Transverse colon (tissue), 4 donors: ENCODE measurements around the gene OR10H4. TPM values are rescaled to one million over a fixed set of nuclear protein-coding genes. Genes with fewer than 3 reads are reported as not detected.

Experiments
- DNase-seq: peaks from one replicate; pipeline ENCODE4 v3.0.0-alpha.2; 2019
- H3K27ac ChIP-seq, 4 donors: fragments of 200-600 bp; sonication (generic); 2 replicates each; pipeline ENCODE4 v1.5.1; 2016 to 2018; ENCODE audit warnings: inconsistent platforms in 4 of 4
- H3K27me3 ChIP-seq: fragments of 200-600 bp; sonication (generic); 2 replicates; pipeline ENCODE4 v1.5.1; 2017; ENCODE audit warnings: inconsistent platforms
- H3K36me3 ChIP-seq, 4 donors: fragments of 200-600 bp; sonication (generic); 2 replicates each; pipeline ENCODE4 v1.5.1; 2017 to 2019; ENCODE audit warnings: inconsistent platforms in 4 of 4
- H3K4me1 ChIP-seq, 4 donors: fragments of 200-600 bp; sonication (generic); 2 replicates each; pipeline ENCODE4 v1.5.1; 2017 to 2020; ENCODE audit warnings: inconsistent platforms in 4 of 4
- H3K4me3 ChIP-seq, 4 donors: fragments of 200-600 bp; sonication (generic); 1 replicate in 1 of 4; 2 replicates in 3 of 4; pipeline versions ENCODE4 v1.5.1 to v1.6.1; 2017 to 2019; ENCODE audit warnings: inconsistent platforms in 4 of 4
- H3K9me3 ChIP-seq, 2 donors: fragments of 200-600 bp; sonication (generic); 2 replicates each; pipeline ENCODE4 v1.5.1; 2017 to 2019; ENCODE audit warnings: inconsistent platforms in 2 of 2
- CTCF ChIP-seq, 5 experiments: fragments of 200-600 bp in 3 of 5; fragments of 450-650 bp in 2 of 5; sonication (generic) in 3 of 5; IDR thresholded peaks; 1 replicate in 2 of 5; 2 replicates in 3 of 5; pipeline ENCODE4 v1.5.1; 2016 to 2017; ENCODE audit warnings: antibody characterized with exemption in 5 of 5, inconsistent platforms in 3 of 5, mild to moderate bottlenecking in 2 of 5, moderate library complexity in 1 of 5
- EP300 ChIP-seq: sonication (generic); formaldehyde crosslinking; IDR thresholded peaks from one replicate; pipeline ENCODE4 v1.6.1; 2017; ENCODE audit warnings: antibody characterized with exemption, low read depth
- POLR2A ChIP-seq: fragments of 450-650 bp; IDR thresholded peaks from one replicate; pipeline ENCODE4 v1.6.1; 2016; ENCODE audit warnings: antibody characterized with exemption, mild to moderate bottlenecking, moderate library complexity
- POLR2AphosphoS5 ChIP-seq, 3 donors: sonication (generic); formaldehyde crosslinking; IDR thresholded peaks; one replicate each; pipeline ENCODE4 v1.6.1; 2016; ENCODE audit warnings: antibody characterized with exemption in 3 of 3
- WGBS, 2 donors: methylation state at CpG; one replicate each; pipeline ENCODE4 v1.1.5; 2018; ENCODE audit warnings: low coverage in 1 of 2; 5-methylcytosine and 5-hydroxymethylcytosine counted together
- in situ Hi-C, 4 donors: fragments of 200-750 bp; cut with MboI; loops; one replicate each; pipeline versions ENCODE4 v1.15.0 to v1.15.1; 2017; ENCODE audit warnings: low sequenced_read_pairs in 3 of 4, low pct_ligation_motif_present in 1 of 4, low pct_unique_long_range_greater_than_20kb in 1 of 4
- intact Hi-C: fragments of 100-400 bp; cut with DNase I; formaldehyde crosslinking; loops from one replicate; pipeline ENCODE4 v1.15.1; 2023; ENCODE audit warnings: low total_unique reads
- total RNA-seq, 4 donors: library from RNA; depleted of rRNA; stranded (reverse); fragments of >200 nt; gene quantifications; one replicate each; pipeline ENCODE4 v1.1.0, GENCODE V29; 2016

The OR10H4 gene
- total RNA-seq, 4 donors from 2014 or later = not detected

GRCh38 chr19:15915109-15915508 is 33.7 kb upstream of the OR10H4 start:
- intact Hi-C loops = no loop called here

GRCh38 chr19:15919243-15919642 is 29.6 kb upstream of the OR10H4 start:
- intact Hi-C loops = no loop called here
- Histone ChIP-seq H3K4me1 (peaks cover 0 to 15% (median 0%) of the 10 kb centered on the region in 4 donors), H3K27ac (no peak overlapping the region), H3K36me3 (peaks cover 0 to 9% (median 0%) of the 10 kb centered on the region in 4 donors), H3K27me3 (peaks cover 9% of the 10 kb centered on the region), H3K4me3 (no peak overlapping the region), H3K9me3 (peaks cover 8 to 11% of the 10 kb centered on the region in 2 donors)
- TF ChIP-seq POLR2A = no peak
- no peak for TF ChIP-seq EP300
- no peak for TF ChIP-seq CTCF (IDR thresholded peaks at IDR 0.05)
- TF ChIP-seq POLR2AphosphoS5 (IDR thresholded peaks at IDR 0.05) = no peak
- WGBS, 2 donors = 81 to 90% methylated on average over 4 of the region's 4 CpGs
- DNase-seq = no peak
- in situ Hi-C loops = no loop called here

More at GRCh38 chr19:15915109-15915508, 33.7 kb upstream of the OR10H4 start:
- H3K27ac ChIP-seq = no peak overlapping the region
- in situ Hi-C loops = no loop called here
- H3K27me3 ChIP-seq = peaks cover 38% of the 10 kb centered on the region
- TF ChIP-seq CTCF (IDR thresholded peaks at IDR 0.05) (no peak), EP300 (no peak), POLR2AphosphoS5 (IDR thresholded peaks at IDR 0.05) (no peak), POLR2A (no peak)
- 84 to 94% methylated on average over 2 of the region's 2 CpGs for WGBS, 2 donors
- H3K4me1 ChIP-seq = no peaks in the 10 kb centered on the region
- no peak overlapping the region for H3K4me3 ChIP-seq
- peaks cover 8 to 11% of the 10 kb centered on the region in 2 donors for H3K9me3 ChIP-seq
- DNase-seq = no peak
- peaks cover 0 to 9% (median 0%) of the 10 kb centered on the region in 4 donors for H3K36me3 ChIP-seq

GRCh38 chr19:15922021-15922420 is 26.8 kb upstream of the OR10H4 start:
- H3K4me1 ChIP-seq = peaks cover 0 to 25% (median 0%) of the 10 kb centered on the region in 4 donors
- in situ Hi-C loops (no loop called here), intact Hi-C loops (no loop called here)
- 60 to 86% methylated on average over 2 to 4 of the region's 4 CpGs for WGBS, 2 donors
- H3K27me3 ChIP-seq = no peaks in the 10 kb centered on the region
- no peak for TF ChIP-seq POLR2A
- no peak for TF ChIP-seq CTCF (IDR thresholded peaks at IDR 0.05)
- no peak for TF ChIP-seq EP300
- TF ChIP-seq POLR2AphosphoS5 (IDR thresholded peaks at IDR 0.05) = no peak
- no peak overlapping the region for H3K27ac ChIP-seq
- no peak for DNase-seq
- no peaks in the 10 kb centered on the region for H3K9me3 ChIP-seq
- H3K4me3 ChIP-seq = no peak overlapping the region
- no peaks in the 10 kb centered on the region for H3K36me3 ChIP-seq

- 47 to 76% methylated on average over 3 to 8 of the region's 8 CpGs for WGBS, 2 donors
- Histone ChIP-seq H3K36me3 (no peaks in the 10 kb centered on the region), H3K27ac (peak overlapping the region in 3 of 4 donors; percentile 36 to 61 (median 47)), H3K4me1 (peaks cover 0 to 28% (median 0%) of the 10 kb centered on the region in 4 donors), H3K27me3 (no peaks in the 10 kb centered on the region), H3K9me3 (no peaks in the 10 kb centered on the region), H3K4me3 (no peak overlapping the region)
- intact Hi-C loops (no loop called here), in situ Hi-C loops (no loop called here)
- DNase-seq = peak; percentile 81
- TF ChIP-seq POLR2AphosphoS5 (IDR thresholded peaks at IDR 0.05) (peak in 1 of 3 donors; percentile 25), POLR2A (no peak), CTCF (IDR thresholded peaks at IDR 0.05) (no peak), EP300 (no peak)
These were observed 25.1 kb upstream of the OR10H4 start for GRCh38 chr19:15923702-15924101.
